Measurements from ENCODE around the gene RABIF. TPM values are rescaled to one million over a fixed set of nuclear protein-coding genes. Genes with fewer than 3 reads are reported as not detected.
"Not testable (repeated sequence)": the region's sequence is repeated elsewhere in the genome, so short reads cannot be mapped to it uniquely, and the experiment has no call there.

RABIF gene
- total RNA-seq, result 7.7 TPM
- 9.4 TPM for polyA plus RNA-seq
- long read RNA-seq, donor 1, result 0 reads
- long read RNA-seq, donor 2, transcript RABIF-201 (2 exons, 2,430 nt), result major isoform, 25 of 34 reads
- long read RNA-seq, donor 2, partial matches to known transcripts, result 9 of 34 reads
- long read RNA-seq, donor 2, other reads (novel, unspliced or antisense), result 0 of 34 reads
- long read RNA-seq, donor 3, transcript RABIF-201 (2 exons, 2,430 nt), result major isoform, 25 of 25 reads
- long read RNA-seq, donor 3, partial matches to known transcripts, result 0 of 25 reads
- long read RNA-seq, donor 3, other reads (novel, unspliced or antisense), result 0 of 25 reads
- long read RNA-seq, donor 4, transcript RABIF-201 (2 exons, 2,430 nt), result major isoform, 7 of 7 reads
- long read RNA-seq, donor 4, partial matches to known transcripts, result 0 of 7 reads
- long read RNA-seq, donor 4, other reads (novel, unspliced or antisense), result 0 of 7 reads
- long read RNA-seq, donor 5, transcript RABIF-201 (2 exons, 2,430 nt), result major isoform, 20 of 20 reads
- long read RNA-seq, donor 5, partial matches to known transcripts, result 0 of 20 reads
- long read RNA-seq, donor 5, other reads (novel, unspliced or antisense), result 0 of 20 reads
- long read RNA-seq, donor 6, partial matches to known transcripts, result 0 of 4 reads
- long read RNA-seq, donor 6, other reads (novel, unspliced or antisense), result 0 of 4 reads
- long read RNA-seq, donor 7, transcript RABIF-201 (2 exons, 2,430 nt), result major isoform, 14 of 14 reads
- long read RNA-seq, donor 7, partial matches to known transcripts, result 0 of 14 reads
- long read RNA-seq, donor 7, other reads (novel, unspliced or antisense), result 0 of 14 reads
- long read RNA-seq, donor 8, transcript RABIF-201 (2 exons, 2,430 nt), result major isoform, 9 of 9 reads
- long read RNA-seq, donor 8, partial matches to known transcripts, result 0 of 9 reads
- long read RNA-seq, donor 8, other reads (novel, unspliced or antisense), result 0 of 9 reads
- long read RNA-seq, donor 9, transcript RABIF-201 (2 exons, 2,430 nt), result major isoform, 10 of 10 reads
- long read RNA-seq, donor 9, partial matches to known transcripts, result 0 of 10 reads
- long read RNA-seq, donor 9, other reads (novel, unspliced or antisense), result 0 of 10 reads
- long read RNA-seq, donor 10, transcript RABIF-201 (2 exons, 2,430 nt), result major isoform, 6 of 6 reads
- long read RNA-seq, donor 10, partial matches to known transcripts, result 0 of 6 reads
- long read RNA-seq, donor 10, other reads (novel, unspliced or antisense), result 0 of 6 reads

DNA sequence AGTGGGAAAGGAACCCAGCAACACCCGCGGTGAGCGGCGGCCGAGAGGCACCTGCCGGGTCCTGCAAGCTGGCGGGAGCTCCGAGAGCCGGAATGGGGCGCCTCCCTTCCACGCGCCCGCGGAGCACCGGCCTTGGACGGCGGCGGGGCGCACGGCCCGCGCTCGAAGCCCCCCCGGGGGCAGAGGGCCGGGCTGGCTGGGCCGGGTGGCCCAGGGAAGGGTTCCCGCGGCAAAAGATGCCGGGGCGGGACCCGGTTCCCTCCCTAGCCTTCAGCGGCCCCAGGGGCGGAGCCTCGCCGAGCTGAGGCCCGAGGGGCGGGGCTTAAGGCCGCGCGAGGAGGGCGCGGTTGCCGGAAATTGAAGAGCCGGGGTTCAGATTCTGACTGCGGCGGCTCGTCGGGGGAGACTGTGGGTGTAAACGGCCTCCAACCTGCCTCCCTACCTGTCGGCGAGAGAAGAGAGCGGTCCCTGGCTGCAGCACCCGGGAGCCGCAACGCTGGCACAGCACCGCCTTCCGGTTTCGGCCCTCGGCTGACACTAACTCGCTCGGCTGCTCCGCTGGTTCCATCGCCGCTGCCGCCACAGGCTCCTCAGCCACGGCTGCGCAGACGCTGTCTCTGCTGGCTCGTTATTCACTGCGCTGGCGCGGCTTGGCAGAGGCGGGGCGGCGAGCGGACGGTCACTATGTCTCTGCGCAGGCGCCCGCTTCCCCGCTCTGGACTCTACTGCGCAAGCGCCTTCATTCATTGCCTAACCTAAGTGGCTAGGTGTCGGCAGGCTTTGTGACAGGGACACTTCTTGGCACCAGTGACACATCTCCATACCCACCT lies at the start of gene RABIF:
TSS of gene RABIF (minus strand) at position 619 of the 830 bp plus-strand sequence. CDS start at position 568, 51 bp downstream.
- no peaks in the 10 kb centered on the region for H3K9me3 ChIP-seq (ENCODE audit: control insufficient read depth in 2 of 2, insufficient read depth in 1 of 2, low read length in 1 of 2)
- peaks cover 6 to 8% of the 10 kb centered on the region in 2 donors for H3K4me1 ChIP-seq (ENCODE audit: control insufficient read depth in 2 of 2, insufficient read depth in 2 of 2, low read length in 2 of 2)
- H3K4me3 ChIP-seq (ENCODE audit: low read length in 2 of 2), result peak within 1 kb of the TSS; percentile 86 to 93
- H3K36me3 ChIP-seq (ENCODE audit: control insufficient read depth in 2 of 2, insufficient read depth in 2 of 2, low read length in 1 of 2), result peaks cover 14 to 33% of the 10 kb centered on the region in 2 donors
- under 1% methylated on average over 84 of the region's 84 CpGs for WGBS
- no peaks in the 10 kb centered on the region for H3K27me3 ChIP-seq (ENCODE audit: control insufficient read depth in 2 of 2, insufficient read depth in 1 of 2, low read length in 1 of 2)
- peak within 1 kb of the TSS; percentile 97 to 99 for H3K27ac ChIP-seq (ENCODE audit: low read depth in 1 of 2, low read length in 1 of 2)
- peak; percentile 76 to 95 (median 86) for DNase-seq (ENCODE audit: low read depth in 6 of 9, low spot score in 9 of 9)

GRCh38 chr1:202938287-202938925 lies 49.5 kb upstream of the RABIF start:
- Histone ChIP-seq H3K36me3 (ENCODE audit: control insufficient read depth in 2 of 2, insufficient read depth in 2 of 2, low read length in 1 of 2) (peaks cover 25 to 29% of the 10 kb centered on the region in 2 donors), H3K4me1 (ENCODE audit: control insufficient read depth in 2 of 2, insufficient read depth in 2 of 2, low read length in 2 of 2) (no peaks in the 10 kb centered on the region), H3K9me3 (ENCODE audit: control insufficient read depth in 2 of 2, insufficient read depth in 1 of 2, low read length in 1 of 2) (no peaks in the 10 kb centered on the region), H3K4me3 (ENCODE audit: low read length in 2 of 2) (no peak overlapping the region), H3K27ac (ENCODE audit: low read depth in 1 of 2, low read length in 1 of 2) (no peak overlapping the region), H3K27me3 (ENCODE audit: control insufficient read depth in 2 of 2, insufficient read depth in 1 of 2, low read length in 1 of 2) (no peaks in the 10 kb centered on the region)
- DNase-seq (ENCODE audit: low read depth in 6 of 9, low spot score in 9 of 9), result no peak
- WGBS, result 96% methylated on average over 5 of the region's 5 CpGs

- DNase-seq (ENCODE audit: low read depth in 6 of 9, low spot score in 9 of 9); H3K27me3 ChIP-seq (ENCODE audit: control insufficient read depth in 2 of 2, insufficient read depth in 1 of 2, low read length in 1 of 2); H3K27ac ChIP-seq (ENCODE audit: low read depth in 1 of 2, low read length in 1 of 2); H3K9me3 ChIP-seq (ENCODE audit: control insufficient read depth in 2 of 2, insufficient read depth in 1 of 2, low read length in 1 of 2); H3K4me3 ChIP-seq (ENCODE audit: low read length in 2 of 2); H3K36me3 ChIP-seq (ENCODE audit: control insufficient read depth in 2 of 2, insufficient read depth in 2 of 2, low read length in 1 of 2); H3K4me1 ChIP-seq (ENCODE audit: control insufficient read depth in 2 of 2, insufficient read depth in 2 of 2, low read length in 2 of 2): not testable (repeated sequence)
- WGBS, result 85% methylated on average over 1 of the region's 6 CpGs
Measured at GRCh38 chr1:202936409-202936808, 47.5 kb upstream of the RABIF start.

DNA sequence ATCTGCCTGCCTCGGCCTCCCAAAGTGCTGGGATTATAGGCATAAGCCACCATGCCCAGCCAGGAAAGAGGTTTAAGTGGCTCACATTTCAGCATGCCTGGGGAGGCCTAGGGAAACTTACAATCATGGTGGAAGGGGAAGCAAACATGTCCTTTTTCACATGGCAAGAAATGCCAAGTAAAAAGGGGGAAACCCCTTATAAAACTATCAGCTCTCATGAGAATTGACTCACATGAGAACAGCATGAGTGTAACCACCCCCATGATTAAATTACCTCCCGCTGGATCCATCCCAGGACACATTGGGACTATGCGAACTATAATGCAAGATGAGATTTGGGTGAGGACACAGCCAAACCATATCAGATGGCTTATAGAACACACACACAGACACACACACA lies 46.9 kb upstream of the RABIF start:
- no peak overlapping the region for H3K27ac ChIP-seq (ENCODE audit: low read depth in 1 of 2, low read length in 1 of 2)

DNA sequence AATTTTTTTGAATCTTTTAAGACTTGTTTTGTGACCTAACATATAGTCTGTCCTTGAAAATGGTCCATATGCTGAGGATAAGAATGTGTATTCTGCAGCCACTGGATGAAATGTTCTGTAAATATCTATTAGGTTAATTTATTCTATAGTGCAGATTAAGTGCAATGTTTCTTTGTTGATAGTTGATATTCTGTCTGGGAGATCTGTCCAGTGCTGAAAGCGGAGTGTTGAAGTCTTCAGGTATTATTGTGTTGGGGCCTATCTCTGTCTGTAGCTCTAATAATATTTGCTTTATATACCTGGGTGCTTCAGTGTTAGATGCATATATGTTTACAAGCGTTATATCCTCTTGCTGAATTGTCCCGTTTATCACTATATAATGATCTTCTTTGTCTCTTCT lies 45.8 kb upstream of the RABIF start:
- Histone ChIP-seq H3K27ac (ENCODE audit: low read depth in 1 of 2, low read length in 1 of 2) (no peak overlapping the region), H3K4me3 (ENCODE audit: low read length in 2 of 2) (no peak overlapping the region), H3K27me3 (ENCODE audit: control insufficient read depth in 2 of 2, insufficient read depth in 1 of 2, low read length in 1 of 2) (no peaks in the 10 kb centered on the region), H3K9me3 (ENCODE audit: control insufficient read depth in 2 of 2, insufficient read depth in 1 of 2, low read length in 1 of 2) (no peaks in the 10 kb centered on the region), H3K36me3 (ENCODE audit: control insufficient read depth in 2 of 2, insufficient read depth in 2 of 2, low read length in 1 of 2) (no peaks in the 10 kb centered on the region), H3K4me1 (ENCODE audit: control insufficient read depth in 2 of 2, insufficient read depth in 2 of 2, low read length in 2 of 2) (no peaks in the 10 kb centered on the region)
- DNase-seq (ENCODE audit: low read depth in 6 of 9, low spot score in 9 of 9), result no peak
- WGBS, result 98% methylated on average over 3 of the region's 3 CpGs

More for the DNA sequence above, 46.9 kb upstream of the RABIF start:
- DNase-seq (ENCODE audit: low read depth in 6 of 9, low spot score in 9 of 9), result no peak
- Histone ChIP-seq H3K4me3 (ENCODE audit: low read length in 2 of 2) (no peak overlapping the region), H3K9me3 (ENCODE audit: control insufficient read depth in 2 of 2, insufficient read depth in 1 of 2, low read length in 1 of 2) (no peaks in the 10 kb centered on the region), H3K36me3 (ENCODE audit: control insufficient read depth in 2 of 2, insufficient read depth in 2 of 2, low read length in 1 of 2) (peaks cover 0 to 4% of the 10 kb centered on the region in 2 donors), H3K4me1 (ENCODE audit: control insufficient read depth in 2 of 2, insufficient read depth in 2 of 2, low read length in 2 of 2) (no peaks in the 10 kb centered on the region), H3K27me3 (ENCODE audit: control insufficient read depth in 2 of 2, insufficient read depth in 1 of 2, low read length in 1 of 2) (no peaks in the 10 kb centered on the region)
- WGBS, result 74% methylated on average over 3 of the region's 3 CpGs

GRCh38 chr1:202932476-202932875 lies 43.5 kb upstream of the RABIF start:
- 95% methylated on average over 2 of the region's 2 CpGs for WGBS

GRCh38 chr1:202926581-202927491 lies 37.9 kb upstream of the RABIF start, which contains the start of gene KLHL12:
KLHL12 (minus strand) TSS chr1:202927234; CDS start chr1:202925162, 2,072 bp downstream.
- H3K27ac ChIP-seq (ENCODE audit: low read depth in 1 of 2, low read length in 1 of 2), result peak within 1 kb of the TSS; percentile 80 to 84
- 1% methylated on average over 57 of the region's 57 CpGs for WGBS
- H3K9me3 ChIP-seq (ENCODE audit: control insufficient read depth in 2 of 2, insufficient read depth in 1 of 2, low read length in 1 of 2), result peaks cover 0 to 3% of the 10 kb centered on the region in 2 donors
- H3K27me3 ChIP-seq (ENCODE audit: control insufficient read depth in 2 of 2, insufficient read depth in 1 of 2, low read length in 1 of 2), result no peaks in the 10 kb centered on the region
- peak within 1 kb of the TSS; percentile 67 to 78 for H3K4me3 ChIP-seq (ENCODE audit: low read length in 2 of 2)
- peak; percentile 83 to 97 (median 94) for DNase-seq (ENCODE audit: low read depth in 6 of 9, low spot score in 9 of 9)
- peaks cover 5 to 8% of the 10 kb centered on the region in 2 donors for H3K4me1 ChIP-seq (ENCODE audit: control insufficient read depth in 2 of 2, insufficient read depth in 2 of 2, low read length in 2 of 2)
- H3K36me3 ChIP-seq (ENCODE audit: control insufficient read depth in 2 of 2, insufficient read depth in 2 of 2, low read length in 1 of 2), result peaks cover 4 to 9% of the 10 kb centered on the region in 2 donors

More at GRCh38 chr1:202932476-202932875, 43.5 kb upstream of the RABIF start:
- H3K4me3 ChIP-seq (ENCODE audit: low read length in 2 of 2), result no peak overlapping the region
- no peak for DNase-seq (ENCODE audit: low read depth in 6 of 9, low spot score in 9 of 9)
- H3K9me3 ChIP-seq (ENCODE audit: control insufficient read depth in 2 of 2, insufficient read depth in 1 of 2, low read length in 1 of 2), result no peaks in the 10 kb centered on the region
- no peaks in the 10 kb centered on the region for H3K27me3 ChIP-seq (ENCODE audit: control insufficient read depth in 2 of 2, insufficient read depth in 1 of 2, low read length in 1 of 2)
- no peak overlapping the region for H3K27ac ChIP-seq (ENCODE audit: low read depth in 1 of 2, low read length in 1 of 2)
- peaks cover 0 to 3% of the 10 kb centered on the region in 2 donors for H3K4me1 ChIP-seq (ENCODE audit: control insufficient read depth in 2 of 2, insufficient read depth in 2 of 2, low read length in 2 of 2)
- no peaks in the 10 kb centered on the region for H3K36me3 ChIP-seq (ENCODE audit: control insufficient read depth in 2 of 2, insufficient read depth in 2 of 2, low read length in 1 of 2)

All from thymus (tissue), 14 donors.